Liver (tissue), 3 donors: ENCODE results near the gene RGL4.

Experiments
- ATF3 ChIP-seq: IDR thresholded peaks from 2 replicates; pipeline ENCODE4 v1.6.1; 2016; ENCODE audit warnings: antibody characterized with exemption
- CTCF ChIP-seq: fragments of 150-350 bp; IDR thresholded peaks from 2 replicates; pipeline ENCODE4 v1.5.1; 2017; ENCODE audit warnings: improper control_type of control experiment, low read depth, low read length; ENCODE audit not compliant: missing input control
- RAD21 ChIP-seq, 2 donors: IDR thresholded peaks; 2 replicates each; pipeline ENCODE4 v1.6.1; 2016; ENCODE audit warnings: antibody characterized with exemption in 2 of 2, mild to moderate bottlenecking in 2 of 2
- REST ChIP-seq: IDR thresholded peaks from 2 replicates; pipeline ENCODE4 v1.6.1; 2016; ENCODE audit warnings: antibody characterized with exemption, mild to moderate bottlenecking
- RXRA ChIP-seq, 2 donors: IDR thresholded peaks; 2 replicates each; pipeline ENCODE4 v1.6.1; 2017 to 2018; ENCODE audit warnings: antibody characterized with exemption in 2 of 2, mild to moderate bottlenecking in 1 of 2
- TAF1 ChIP-seq: conservative IDR thresholded peaks from 2 replicates; pipeline ENCODE4 v1.6.1; 2016; ENCODE audit warnings: antibody characterized with exemption, mild to moderate bottlenecking
- YY1 ChIP-seq: IDR thresholded peaks from 2 replicates; pipeline ENCODE4 v1.6.1; 2016; ENCODE audit warnings: antibody characterized with exemption, mild to moderate bottlenecking
- donor health status: healthy.
- donor health status: healthy.

GRCh38 chr22:23718371-23719165 lies 27.8 kb downstream of the RGL4 start:
- TF ChIP-seq TAF1 (no peak), CTCF (no peak), RAD21 (IDR thresholded peaks at IDR 0.05) (no peak), ATF3 (no peak), RXRA (IDR thresholded peaks at IDR 0.05) (no peak), YY1 (no peak), REST (no peak)
